HL-60 (cell line): Measurements from ENCODE around the gene FSTL5.

Experiments used
- DNase-seq, 2 experiments: peaks; one replicate each; pipeline ENCODE4 v3.0.0-alpha.2; 2010 to 2020; ENCODE audit warnings: low read depth in 1 of 2, low spot score in 1 of 2
- H3K27ac ChIP-seq: fragments of 250-450 bp; sonication (Bioruptor Pico); replicated peaks from 2 replicates; pipeline ENCODE4 v1.5.1; 2020; ENCODE audit warnings: mild to moderate bottlenecking, moderate library complexity
- H3K27me3 ChIP-seq: fragments of 250-450 bp; sonication (Bioruptor Pico); 2 replicates; pipeline ENCODE4 v1.5.1; 2021; ENCODE audit warnings: mild to moderate bottlenecking, moderate library complexity; ENCODE audit not compliant: insufficient read depth, poor library complexity, severe bottlenecking
- H3K4me3 ChIP-seq: replicated peaks from 2 replicates; pipeline ENCODE4 v1.5.1; 2011; ENCODE audit warnings: mild to moderate bottlenecking, control low read depth, low read length; ENCODE audit not compliant: insufficient read depth
- CTCF ChIP-seq: IDR thresholded peaks from one replicate; pipeline ENCODE4 v1.5.1; 2011; ENCODE audit warnings: low read length, control low read depth, inconsistent platforms; ENCODE audit not compliant: insufficient read depth
- GABPA ChIP-seq: IDR thresholded peaks from 2 replicates; pipeline ENCODE4 v1.6.1; 2012; ENCODE audit warnings: low read depth
- POLR2AphosphoS5 ChIP-seq: IDR thresholded peaks from 2 replicates; pipeline ENCODE4 v1.6.1; 2012; ENCODE audit warnings: low read depth
- SPI1 ChIP-seq: IDR thresholded peaks from 2 replicates; pipeline ENCODE4 v1.6.1; 2012; ENCODE audit warnings: low read depth, mild to moderate bottlenecking, borderline replicate concordance
- TF ChIP-seq, protein P1 (sequence below): IDR thresholded peaks from 2 replicates; pipeline ENCODE4 v1.6.1; 2012; ENCODE audit warnings: low read depth; ENCODE audit not compliant: insufficient replicate concordance

The FSTL5 gene

GRCh38 chr4:161642708-161643107, 521.1 kb downstream of the FSTL5 start:
- Histone ChIP-seq H3K4me3 (no peak overlapping the region), H3K27ac (no peak overlapping the region), H3K27me3 (no peaks in the 10 kb centered on the region)
- DNase-seq = no peak
- TF ChIP-seq POLR2AphosphoS5 = no peak
- TF ChIP-seq GABPA = no peak
- TF ChIP-seq CTCF = no peak
- TF ChIP-seq, protein P1, sequence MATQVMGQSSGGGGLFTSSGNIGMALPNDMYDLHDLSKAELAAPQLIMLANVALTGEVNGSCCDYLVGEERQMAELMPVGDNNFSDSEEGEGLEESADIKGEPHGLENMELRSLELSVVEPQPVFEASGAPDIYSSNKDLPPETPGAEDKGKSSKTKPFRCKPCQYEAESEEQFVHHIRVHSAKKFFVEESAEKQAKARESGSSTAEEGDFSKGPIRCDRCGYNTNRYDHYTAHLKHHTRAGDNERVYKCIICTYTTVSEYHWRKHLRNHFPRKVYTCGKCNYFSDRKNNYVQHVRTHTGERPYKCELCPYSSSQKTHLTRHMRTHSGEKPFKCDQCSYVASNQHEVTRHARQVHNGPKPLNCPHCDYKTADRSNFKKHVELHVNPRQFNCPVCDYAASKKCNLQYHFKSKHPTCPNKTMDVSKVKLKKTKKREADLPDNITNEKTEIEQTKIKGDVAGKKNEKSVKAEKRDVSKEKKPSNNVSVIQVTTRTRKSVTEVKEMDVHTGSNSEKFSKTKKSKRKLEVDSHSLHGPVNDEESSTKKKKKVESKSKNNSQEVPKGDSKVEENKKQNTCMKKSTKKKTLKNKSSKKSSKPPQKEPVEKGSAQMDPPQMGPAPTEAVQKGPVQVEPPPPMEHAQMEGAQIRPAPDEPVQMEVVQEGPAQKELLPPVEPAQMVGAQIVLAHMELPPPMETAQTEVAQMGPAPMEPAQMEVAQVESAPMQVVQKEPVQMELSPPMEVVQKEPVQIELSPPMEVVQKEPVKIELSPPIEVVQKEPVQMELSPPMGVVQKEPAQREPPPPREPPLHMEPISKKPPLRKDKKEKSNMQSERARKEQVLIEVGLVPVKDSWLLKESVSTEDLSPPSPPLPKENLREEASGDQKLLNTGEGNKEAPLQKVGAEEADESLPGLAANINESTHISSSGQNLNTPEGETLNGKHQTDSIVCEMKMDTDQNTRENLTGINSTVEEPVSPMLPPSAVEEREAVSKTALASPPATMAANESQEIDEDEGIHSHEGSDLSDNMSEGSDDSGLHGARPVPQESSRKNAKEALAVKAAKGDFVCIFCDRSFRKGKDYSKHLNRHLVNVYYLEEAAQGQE = no peak

- TF ChIP-seq SPI1 (no peak), POLR2AphosphoS5 (no peak), CTCF (no peak), GABPA (no peak)
- TF ChIP-seq, protein P1 = no peak
- Histone ChIP-seq H3K27me3 (no peaks in the 10 kb centered on the region), H3K4me3 (no peak overlapping the region), H3K27ac (no peak overlapping the region)
- DNase-seq = no peak
Observed at GRCh38 chr4:161629694-161630441, 533.9 kb downstream of the FSTL5 start.

- Histone ChIP-seq H3K27ac (peak overlapping the region; percentile 55), H3K4me3 (no peak overlapping the region), H3K27me3 (no peaks in the 10 kb centered on the region)
- peak; percentile 22; the same call in 1 of the 2 replicates for TF ChIP-seq SPI1
- TF ChIP-seq POLR2AphosphoS5 = no peak
- peak in 1 of 2 experiments; percentile 61 for DNase-seq
Observed at GRCh38 chr4:161604516-161605300, 559.1 kb downstream of the FSTL5 start.

DNA sequence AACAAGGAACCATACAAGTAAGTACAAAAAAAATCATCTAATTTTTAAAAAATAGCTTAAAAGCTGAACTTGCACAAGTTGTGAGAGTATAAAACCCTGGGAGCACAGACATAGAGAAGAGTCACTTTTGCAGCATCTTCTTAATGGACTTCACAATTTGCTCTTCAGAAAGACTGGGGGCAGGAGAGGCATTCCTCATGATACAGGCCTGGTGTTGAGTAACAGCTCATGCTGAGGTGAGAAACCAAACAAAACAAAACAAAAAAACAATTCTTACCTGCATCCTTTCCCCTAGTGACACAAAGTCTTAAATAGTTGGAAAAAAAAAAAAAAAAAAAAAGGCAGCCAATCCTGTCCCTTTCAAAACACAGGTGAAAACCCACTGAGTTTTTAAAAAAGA, 562.8 kb downstream of the FSTL5 start:
- TF ChIP-seq CTCF (no peak), SPI1 (no peak), POLR2AphosphoS5 (no peak), GABPA (no peak)
- TF ChIP-seq, protein P1 = no peak
- no peak for DNase-seq
- no peak overlapping the region for H3K27ac ChIP-seq
- no peak overlapping the region for H3K4me3 ChIP-seq
- no peaks in the 10 kb centered on the region for H3K27me3 ChIP-seq
